Left lung (tissue), 10 donors: ENCODE results near the gene ID3. TPM values are rescaled to one million over a fixed set of nuclear protein-coding genes. Genes with fewer than 3 reads are reported as not detected.
A peak's percentile ranks its signal among the peaks of the same experiment; 100 is the strongest.

Experiments used
- ATAC-seq: fragments of 200-7000 bp; cut with Tn5 transposase; one replicate; pipeline ENCODE4 v1.9.1; 2020; ENCODE audit warnings: moderate library complexity
- DNase-seq, 4 donors: peaks; one replicate each; pipeline ENCODE4 v3.0.0-alpha.2; 2013 to 2020
- H3K27ac ChIP-seq, 2 donors: fragments of 200-600 bp; sonication (generic) in 1 of 2; one replicate each; pipeline versions ENCODE4 v1.5.0 to v1.8.0; 2020 to 2021
- H3K27me3 ChIP-seq, 2 donors: fragments of 200-600 bp; sonication (generic) in 1 of 2; one replicate each; pipeline versions ENCODE4 v1.5.0 to v1.8.0; 2020 to 2021
- H3K36me3 ChIP-seq, 2 donors: fragments of 200-600 bp; sonication (generic) in 1 of 2; one replicate each; pipeline versions ENCODE4 v1.5.0 to v1.8.0; 2020 to 2021
- H3K4me1 ChIP-seq, 2 donors: fragments of 200-600 bp; one replicate each; pipeline ENCODE4 v1.8.0; 2021
- H3K4me3 ChIP-seq, 2 donors: fragments of 200-600 bp; sonication (generic) in 1 of 2; one replicate each; pipeline versions ENCODE4 v1.5.0 to v1.8.0; 2020 to 2021; ENCODE audit warnings: mild to moderate bottlenecking in 1 of 2
- H3K9me3 ChIP-seq, 2 donors: fragments of 200-600 bp; sonication (generic) in 1 of 2; one replicate each; pipeline versions ENCODE4 v1.5.0 to v1.8.0; 2020 to 2021
- intact Hi-C, 2 donors: fragments of 100-400 bp; cut with DNase I; formaldehyde crosslinking; loops; one replicate each; pipeline versions ENCODE4 v1.11.2 to v1.14.2; 2022
- polyA plus RNA-seq, 6 donors: library from polyadenylated mRNA; unstranded; fragments of 120-200 nt; gene quantifications; one replicate each; pipeline ENCODE4 v1.2.1, GENCODE V29; 2013; ENCODE audit not compliant: insufficient read length in 6 of 6
- total RNA-seq, 2 donors: library from RNA; stranded (reverse); fragmentation: NEBNext Ultra II Directional; extraction: Animal tissue kit (Norgen Biotek cat#: 25700); gene quantifications; one replicate each; pipeline ENCODE4 v1.2.1, GENCODE V29; 2021
- TF ChIP-seq, protein P1 (sequence below), 2 donors: fragments of 200-600 bp; sonication (generic) in 1 of 2; IDR thresholded peaks; one replicate each; pipeline versions ENCODE4 v1.5.0 to v1.8.0; 2021; ENCODE audit warnings: antibody characterized with exemption in 2 of 2
- donor health status: DM: no; HTN: yes; CAD: no.
- donor health status: DM: no; HTN: no; CAD: no.

ID3 gene
- total and polyA plus RNA-seq, 8 donors, result 125 to 261 (median 179) TPM

DNA sequence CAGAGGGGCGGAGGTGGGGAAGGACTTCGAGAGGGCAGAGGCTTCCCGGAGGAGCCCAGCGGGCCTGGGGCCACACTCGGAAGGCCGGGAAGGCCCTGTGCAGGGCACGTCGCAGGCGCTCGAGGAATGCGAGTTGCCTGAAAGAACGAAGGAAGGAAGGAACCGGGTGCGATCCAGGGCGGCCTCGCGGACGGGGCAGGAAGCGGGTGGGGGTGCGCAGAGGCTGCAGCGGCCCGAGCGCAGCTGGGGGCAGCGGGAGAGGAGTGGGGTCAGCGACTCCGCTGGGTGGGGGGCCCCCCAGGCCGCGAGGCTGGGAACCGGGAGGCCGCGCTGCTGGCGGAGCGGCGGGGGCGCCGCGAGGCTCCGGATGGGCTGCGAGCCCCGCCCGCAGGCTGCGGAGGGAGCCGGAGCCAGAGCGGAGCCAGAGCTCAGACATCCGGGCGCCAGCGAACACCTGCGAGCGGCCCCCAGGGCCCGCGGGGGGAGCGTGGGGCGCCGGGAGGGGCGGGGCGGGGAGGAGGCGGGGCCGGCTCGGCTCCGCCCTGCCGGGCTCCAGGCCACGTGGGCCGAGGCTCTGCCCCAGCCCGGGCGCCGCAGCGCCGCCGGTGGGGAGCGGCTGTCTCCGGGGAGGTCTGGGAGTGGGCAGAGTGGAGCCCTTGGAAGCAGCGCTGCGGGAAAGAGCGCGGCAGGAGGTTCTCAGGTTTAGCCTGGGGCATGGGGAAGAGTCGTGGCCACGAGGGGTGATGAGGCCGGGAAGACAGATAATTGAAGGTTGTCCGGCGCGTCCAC lies 4.6 kb downstream of the ID3 start:
- peaks cover 26 to 56% of the 10 kb centered on the region in 2 donors for H3K4me1 ChIP-seq
- intact Hi-C loops, result no loop called here
- peak overlapping the region; percentile 28 to 89 for H3K4me3 ChIP-seq
- H3K36me3 ChIP-seq, result peaks cover 0 to 3% of the 10 kb centered on the region in 2 donors
- H3K9me3 ChIP-seq, result no peaks in the 10 kb centered on the region
- DNase-seq (peak; percentile 85 to 95 (median 89)), ATAC-seq (peak; percentile 73)
- peaks cover 0 to 60% of the 10 kb centered on the region in 2 donors for H3K27me3 ChIP-seq
- TF ChIP-seq, protein P1, sequence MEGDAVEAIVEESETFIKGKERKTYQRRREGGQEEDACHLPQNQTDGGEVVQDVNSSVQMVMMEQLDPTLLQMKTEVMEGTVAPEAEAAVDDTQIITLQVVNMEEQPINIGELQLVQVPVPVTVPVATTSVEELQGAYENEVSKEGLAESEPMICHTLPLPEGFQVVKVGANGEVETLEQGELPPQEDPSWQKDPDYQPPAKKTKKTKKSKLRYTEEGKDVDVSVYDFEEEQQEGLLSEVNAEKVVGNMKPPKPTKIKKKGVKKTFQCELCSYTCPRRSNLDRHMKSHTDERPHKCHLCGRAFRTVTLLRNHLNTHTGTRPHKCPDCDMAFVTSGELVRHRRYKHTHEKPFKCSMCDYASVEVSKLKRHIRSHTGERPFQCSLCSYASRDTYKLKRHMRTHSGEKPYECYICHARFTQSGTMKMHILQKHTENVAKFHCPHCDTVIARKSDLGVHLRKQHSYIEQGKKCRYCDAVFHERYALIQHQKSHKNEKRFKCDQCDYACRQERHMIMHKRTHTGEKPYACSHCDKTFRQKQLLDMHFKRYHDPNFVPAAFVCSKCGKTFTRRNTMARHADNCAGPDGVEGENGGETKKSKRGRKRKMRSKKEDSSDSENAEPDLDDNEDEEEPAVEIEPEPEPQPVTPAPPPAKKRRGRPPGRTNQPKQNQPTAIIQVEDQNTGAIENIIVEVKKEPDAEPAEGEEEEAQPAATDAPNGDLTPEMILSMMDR (IDR thresholded peaks at IDR 0.05), result no peak
- H3K27ac ChIP-seq, result peak overlapping the region; percentile 95 to 96

DNA sequence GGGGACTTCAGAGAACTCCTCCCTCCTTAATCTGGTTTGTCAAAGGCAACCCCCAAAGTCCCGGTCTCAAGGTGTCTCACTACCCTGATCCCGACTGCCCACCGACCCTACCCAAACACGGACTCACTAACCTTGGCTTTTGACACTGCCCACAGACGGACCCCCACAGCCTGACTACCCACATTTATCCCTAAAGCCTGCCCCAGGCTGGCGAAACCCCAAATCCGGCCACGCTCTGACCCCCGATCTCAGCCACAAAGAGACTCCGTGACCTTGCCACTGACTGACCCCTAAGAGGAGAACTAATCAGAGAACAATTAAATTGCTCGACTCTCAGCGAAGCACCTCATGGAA lies 5.2 kb downstream of the ID3 start:
- H3K36me3 ChIP-seq, result peaks cover 0 to 3% of the 10 kb centered on the region in 2 donors
- peaks cover 26 to 54% of the 10 kb centered on the region in 2 donors for H3K4me1 ChIP-seq
- DNase-seq, result no peak
- H3K27ac ChIP-seq, result peak overlapping the region; percentile 86 to 96
- H3K4me3 ChIP-seq, result peak overlapping the region in 1 of 2 donors; percentile 89
- intact Hi-C loops, result no loop called here
- peaks cover 0 to 60% of the 10 kb centered on the region in 2 donors for H3K27me3 ChIP-seq
- H3K9me3 ChIP-seq, result no peaks in the 10 kb centered on the region
- ATAC-seq, result no peak
- TF ChIP-seq, protein P1 (IDR thresholded peaks at IDR 0.05), result no peak

DNA sequence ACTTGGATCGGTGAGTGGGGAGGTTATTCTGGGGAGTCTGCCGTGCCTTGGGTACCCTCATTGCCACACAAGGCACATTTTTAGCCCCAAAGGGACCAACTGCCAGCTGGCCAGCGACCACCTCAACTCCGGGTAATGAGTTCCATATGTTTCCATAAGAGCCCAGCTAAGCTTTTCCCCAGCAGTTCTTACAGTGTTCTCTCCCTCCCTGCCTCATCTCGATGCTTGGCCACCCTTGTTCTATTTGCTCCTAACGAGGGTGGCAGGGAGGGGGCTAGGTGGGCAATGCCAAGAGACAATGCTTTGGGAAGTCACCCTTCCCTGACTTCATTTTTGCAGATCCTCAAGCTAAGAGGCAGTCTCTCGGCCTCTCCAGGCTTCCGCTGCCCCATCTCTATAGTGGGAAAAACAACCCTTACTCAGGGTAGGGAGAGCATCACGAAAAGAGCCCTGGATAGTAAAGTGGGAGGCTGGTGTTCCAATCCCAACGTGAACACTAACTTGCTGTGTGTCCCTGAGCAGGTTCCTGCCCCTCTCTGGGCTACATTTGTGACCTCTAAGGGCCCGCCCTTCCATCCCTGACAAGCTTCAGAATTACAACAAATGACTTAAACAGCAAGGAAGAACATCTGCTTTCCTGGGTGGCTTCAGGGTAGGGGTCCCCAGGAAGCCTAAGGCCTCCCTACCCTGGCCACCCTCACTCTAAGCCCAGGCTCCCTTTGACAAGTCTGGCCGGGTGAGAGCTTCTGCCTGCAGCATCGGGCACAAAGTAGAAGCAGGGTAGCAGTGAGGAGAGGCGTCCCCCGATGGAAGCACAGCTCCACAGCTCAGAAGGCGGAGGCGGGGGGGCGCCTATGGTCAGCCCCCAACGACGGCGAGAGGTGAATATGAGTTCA lies 5.8 kb downstream of the ID3 start:
- H3K4me3 ChIP-seq, result no peak overlapping the region
- DNase-seq (no peak), ATAC-seq (no peak)
- H3K4me1 ChIP-seq, result peaks cover 30 to 52% of the 10 kb centered on the region in 2 donors
- intact Hi-C loops, result no loop called here
- TF ChIP-seq, protein P1 (IDR thresholded peaks at IDR 0.05), result no peak
- peak overlapping the region; percentile 86 to 96 for H3K27ac ChIP-seq
- H3K36me3 ChIP-seq, result peaks cover 0 to 3% of the 10 kb centered on the region in 2 donors
- H3K27me3 ChIP-seq, result peaks cover 0 to 54% of the 10 kb centered on the region in 2 donors
- no peaks in the 10 kb centered on the region for H3K9me3 ChIP-seq

DNA sequence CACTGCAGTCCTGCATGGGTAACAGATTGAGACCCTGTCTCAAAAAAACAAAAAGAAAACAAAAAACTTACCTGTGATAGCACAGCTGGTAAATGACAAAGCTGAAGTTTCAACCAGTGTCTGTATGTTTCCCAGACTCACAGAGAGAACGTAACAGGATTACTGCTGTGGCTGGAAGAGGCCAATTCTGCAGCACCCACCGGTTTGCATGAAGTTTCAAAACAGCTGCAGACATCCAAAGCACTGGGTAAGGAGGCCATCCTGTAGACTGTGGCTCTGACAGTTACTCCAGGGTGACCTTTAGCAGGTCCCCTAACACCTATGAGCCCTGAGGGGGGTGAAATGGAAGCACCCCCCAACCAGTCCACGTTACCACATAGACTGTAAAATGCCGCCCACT lies 7.5 kb downstream of the ID3 start:
- TF ChIP-seq, protein P1 (IDR thresholded peaks at IDR 0.05), result no peak
- intact Hi-C loops, result no loop called here
- H3K36me3 ChIP-seq, result no peaks in the 10 kb centered on the region
- peaks cover 0 to 37% of the 10 kb centered on the region in 2 donors for H3K27me3 ChIP-seq
- ATAC-seq (no peak), DNase-seq (no peak)
- H3K9me3 ChIP-seq, result no peaks in the 10 kb centered on the region
- peak overlapping the region in 1 of 2 donors; percentile 96 for H3K27ac ChIP-seq
- H3K4me1 ChIP-seq, result peaks cover 27 to 47% of the 10 kb centered on the region in 2 donors
- no peak overlapping the region for H3K4me3 ChIP-seq
